ENCODE measurements around the gene TCF7L2. TPM values are rescaled to one million over a fixed set of nuclear protein-coding genes. Genes with fewer than 3 reads are reported as not detected.

Gene TCF7L2
- total RNA-seq, 1 experiment from 2014 or later: 45.2 TPM

- Histone ChIP-seq H3K27ac (ENCODE audit: low read length) (peak overlapping the region; percentile 76), H3K9me3 (ENCODE audit: control insufficient read depth, insufficient read depth, low read depth, low read length) (no peaks in the 10 kb centered on the region), H3K4me3 (ENCODE audit: low read depth in 2 of 2, low read length in 2 of 2) (no peak overlapping the region), H3K36me3 (ENCODE audit: control insufficient read depth, insufficient read depth, low read length) (no peaks in the 10 kb centered on the region), H3K4me1 (ENCODE audit: control insufficient read depth, insufficient read depth, low read length) (peaks cover 62% of the 10 kb centered on the region), H3K27me3 (ENCODE audit: control insufficient read depth, insufficient read depth, low read length) (no peaks in the 10 kb centered on the region)
- POLR2A ChIA-PET: interaction anchor here (0.5 kb wide), 1 partner anchor 121 kb away, joined by 6 read pairs; no protein-coding TSS in a partner anchor
- TF ChIP-seq REST (IDR thresholded peaks at IDR 0.05; ENCODE audit: insufficient read depth in 1 of 2, low read depth in 2 of 2, low read length in 1 of 2) (no peak), SIN3A (IDR thresholded peaks at IDR 0.05; ENCODE audit: borderline replicate concordance, insufficient read depth, low read depth, low read length) (no peak), CTCF (IDR thresholded peaks at IDR 0.05) (no peak), POLR2AphosphoS5 (IDR thresholded peaks at IDR 0.05; ENCODE audit: low read depth, low read length) (no peak), TCF7L2 (IDR thresholded peaks at IDR 0.05; ENCODE audit: low read depth, low read length) (no peak)
- no peak for DNase-seq (ENCODE audit: low read depth, low spot score)
- CTCF ChIA-PET: no interaction called here
- BruUV-seq (replicated peaks): no TSS peak
- intact Hi-C loops (cut with micrococcal nuclease; ENCODE audit: unreplicated experiment) (no loop called here), in situ Hi-C loops (cut with HindIII; ENCODE audit: low pct_unique_long_range_greater_than_20kb, low sequenced_read_pairs) (no loop called here)
- no peak for ATAC-seq
Observed at GRCh38 chr10:113069595-113069994, 119.5 kb downstream of the TCF7L2 start.

- TF ChIP-seq CTCF (IDR thresholded peaks at IDR 0.05): no peak
- 0 out of 2 replicates have a peak, but pooled peaks have one; percentile 34 for TF ChIP-seq TCF7L2 (IDR thresholded peaks at IDR 0.05; ENCODE audit: low read depth, low read length)
- TF ChIP-seq SIN3A (IDR thresholded peaks at IDR 0.05; ENCODE audit: borderline replicate concordance, insufficient read depth, low read depth, low read length): no peak
- TF ChIP-seq REST (IDR thresholded peaks at IDR 0.05; ENCODE audit: insufficient read depth in 1 of 2, low read depth in 2 of 2, low read length in 1 of 2): no peak
- peak; percentile 42; the same call in 1 of the 2 replicates for TF ChIP-seq POLR2AphosphoS5 (IDR thresholded peaks at IDR 0.05; ENCODE audit: low read depth, low read length)
- H3K36me3 ChIP-seq (ENCODE audit: control insufficient read depth, insufficient read depth, low read length): no peaks in the 10 kb centered on the region
- H3K9me3 ChIP-seq (ENCODE audit: control insufficient read depth, insufficient read depth, low read depth, low read length): no peaks in the 10 kb centered on the region
- peak overlapping the region; percentile 99 for H3K27ac ChIP-seq (ENCODE audit: low read length)
- H3K27me3 ChIP-seq (ENCODE audit: control insufficient read depth, insufficient read depth, low read length): no peaks in the 10 kb centered on the region
- in situ Hi-C loops (cut with HindIII; ENCODE audit: low pct_unique_long_range_greater_than_20kb, low sequenced_read_pairs): no loop called here
- H3K4me3 ChIP-seq (ENCODE audit: low read depth in 2 of 2, low read length in 2 of 2): no peak overlapping the region
- no TSS peak for BruUV-seq (replicated peaks)
- intact Hi-C loops (cut with micrococcal nuclease; ENCODE audit: unreplicated experiment): loop anchor here (5.0 kb wide), 1 partner anchor 114 kb away; no protein-coding TSS in a partner anchor
- ATAC-seq: peak; percentile 31
- DNase-seq (ENCODE audit: low read depth, low spot score): no peak
- CTCF ChIA-PET: interaction anchor here (0.6 kb wide), 1 partner anchor 47 kb away, joined by 6 read pairs; no protein-coding TSS in a partner anchor
- POLR2A ChIA-PET: interaction anchor here (0.6 kb wide), 1 partner anchor 485 kb away, joined by 4 read pairs; no protein-coding TSS in a partner anchor
- peaks cover 77% of the 10 kb centered on the region for H3K4me1 ChIP-seq (ENCODE audit: control insufficient read depth, insufficient read depth, low read length)
Observed at GRCh38 chr10:113071446-113071845, 121.4 kb downstream of the TCF7L2 start.
